ENCODE data around the gene ALKAL2. TPM values are rescaled to one million over a fixed set of nuclear protein-coding genes. Genes with fewer than 3 reads are reported as not detected.

The ALKAL2 gene
- total and polyA plus RNA-seq, 2 of the 13 experiments (the other 11 are each of a cell fraction or from before 2014, with no cell fraction given): 0.22 to 1.7 TPM

GRCh38 chr2:263022-263738 is 24.7 kb downstream of the ALKAL2 start (continued):
- TF ChIP-seq, protein P1, sequence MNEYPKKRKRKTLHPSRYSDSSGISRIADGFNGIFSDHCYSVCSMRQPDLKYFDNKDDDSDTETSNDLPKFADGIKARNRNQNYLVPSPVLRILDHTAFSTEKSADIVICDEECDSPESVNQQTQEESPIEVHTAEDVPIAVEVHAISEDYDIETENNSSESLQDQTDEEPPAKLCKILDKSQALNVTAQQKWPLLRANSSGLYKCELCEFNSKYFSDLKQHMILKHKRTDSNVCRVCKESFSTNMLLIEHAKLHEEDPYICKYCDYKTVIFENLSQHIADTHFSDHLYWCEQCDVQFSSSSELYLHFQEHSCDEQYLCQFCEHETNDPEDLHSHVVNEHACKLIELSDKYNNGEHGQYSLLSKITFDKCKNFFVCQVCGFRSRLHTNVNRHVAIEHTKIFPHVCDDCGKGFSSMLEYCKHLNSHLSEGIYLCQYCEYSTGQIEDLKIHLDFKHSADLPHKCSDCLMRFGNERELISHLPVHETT (CRISPR knock-in tag; conservative IDR thresholded peaks at IDR 0.05): no peak
- TF ChIP-seq POGZ (CRISPR knock-in tag; IDR thresholded peaks at IDR 0.05): no peak
- TF ChIP-seq NONO (IDR thresholded peaks at IDR 0.05): no peak
- TF ChIP-seq NONO (CRISPR knock-in tag; conservative IDR thresholded peaks at IDR 0.05): no peak
- no peak for TF ChIP-seq ZNF713 (CRISPR knock-in tag; IDR thresholded peaks at IDR 0.05)
- no peak for TF ChIP-seq ZNF446 (CRISPR knock-in tag; IDR thresholded peaks at IDR 0.05)
- TF ChIP-seq ZC3H13 (CRISPR knock-in tag; IDR thresholded peaks at IDR 0.05): no peak
- TF ChIP-seq, protein P2, sequence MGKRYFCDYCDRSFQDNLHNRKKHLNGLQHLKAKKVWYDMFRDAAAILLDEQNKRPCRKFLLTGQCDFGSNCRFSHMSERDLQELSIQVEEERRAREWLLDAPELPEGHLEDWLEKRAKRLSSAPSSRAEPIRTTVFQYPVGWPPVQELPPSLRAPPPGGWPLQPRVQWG (CRISPR knock-in tag; IDR thresholded peaks at IDR 0.05; ENCODE audit: borderline replicate concordance, low read depth): no peak
- peak; percentile 56 for TF ChIP-seq AGO2 (optimal IDR thresholded peaks at IDR 0.05; ENCODE audit: low read depth, low read length)
- TF ChIP-seq TOE1 (CRISPR knock-in tag; IDR thresholded peaks at IDR 0.05): no peak
- TF ChIP-seq CTCF (CRISPR knock-in tag; IDR thresholded peaks at IDR 0.05): 0 out of 2 replicates have a peak, but pooled peaks have one; percentile 6
- TF ChIP-seq SIN3B (IDR thresholded peaks at IDR 0.05; ENCODE audit: low read length): no peak
- TF ChIP-seq RELA (CRISPR knock-in tag; IDR thresholded peaks at IDR 0.05): no peak
- TF ChIP-seq JARID2 (CRISPR knock-in tag; IDR thresholded peaks at IDR 0.05; ENCODE audit: insufficient replicate concordance): no peak
- TF ChIP-seq, protein P3, sequence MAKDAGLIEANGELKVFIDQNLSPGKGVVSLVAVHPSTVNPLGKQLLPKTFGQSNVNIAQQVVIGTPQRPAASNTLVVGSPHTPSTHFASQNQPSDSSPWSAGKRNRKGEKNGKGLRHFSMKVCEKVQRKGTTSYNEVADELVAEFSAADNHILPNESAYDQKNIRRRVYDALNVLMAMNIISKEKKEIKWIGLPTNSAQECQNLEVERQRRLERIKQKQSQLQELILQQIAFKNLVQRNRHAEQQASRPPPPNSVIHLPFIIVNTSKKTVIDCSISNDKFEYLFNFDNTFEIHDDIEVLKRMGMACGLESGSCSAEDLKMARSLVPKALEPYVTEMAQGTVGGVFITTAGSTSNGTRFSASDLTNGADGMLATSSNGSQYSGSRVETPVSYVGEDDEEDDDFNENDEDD (CRISPR knock-in tag; IDR thresholded peaks at IDR 0.05; ENCODE audit: borderline replicate concordance): no peak
- TF ChIP-seq, protein P4, sequence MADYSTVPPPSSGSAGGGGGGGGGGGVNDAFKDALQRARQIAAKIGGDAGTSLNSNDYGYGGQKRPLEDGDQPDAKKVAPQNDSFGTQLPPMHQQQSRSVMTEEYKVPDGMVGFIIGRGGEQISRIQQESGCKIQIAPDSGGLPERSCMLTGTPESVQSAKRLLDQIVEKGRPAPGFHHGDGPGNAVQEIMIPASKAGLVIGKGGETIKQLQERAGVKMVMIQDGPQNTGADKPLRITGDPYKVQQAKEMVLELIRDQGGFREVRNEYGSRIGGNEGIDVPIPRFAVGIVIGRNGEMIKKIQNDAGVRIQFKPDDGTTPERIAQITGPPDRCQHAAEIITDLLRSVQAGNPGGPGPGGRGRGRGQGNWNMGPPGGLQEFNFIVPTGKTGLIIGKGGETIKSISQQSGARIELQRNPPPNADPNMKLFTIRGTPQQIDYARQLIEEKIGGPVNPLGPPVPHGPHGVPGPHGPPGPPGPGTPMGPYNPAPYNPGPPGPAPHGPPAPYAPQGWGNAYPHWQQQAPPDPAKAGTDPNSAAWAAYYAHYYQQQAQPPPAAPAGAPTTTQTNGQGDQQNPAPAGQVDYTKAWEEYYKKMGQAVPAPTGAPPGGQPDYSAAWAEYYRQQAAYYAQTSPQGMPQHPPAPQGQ (CRISPR knock-in tag; IDR thresholded peaks at IDR 0.05; ENCODE audit: borderline replicate concordance): no peak
- TF ChIP-seq TARDBP (CRISPR knock-in tag; IDR thresholded peaks at IDR 0.05): no peak
- TF ChIP-seq ZNF629 (CRISPR knock-in tag; conservative IDR thresholded peaks at IDR 0.05): no peak
- TF ChIP-seq TBX2 (CRISPR knock-in tag; IDR thresholded peaks at IDR 0.05; ENCODE audit: borderline replicate concordance): no peak
- no peak for TF ChIP-seq GRHL1 (CRISPR knock-in tag; conservative IDR thresholded peaks at IDR 0.05)
- 0 out of 2 replicates have a peak, but pooled peaks have one; percentile 11 for TF ChIP-seq KAT8 (CRISPR knock-in tag; IDR thresholded peaks at IDR 0.05)

Measured in HepG2 (cell line).